CD4-positive, alpha-beta T cell treated with Interleukin-2 at 100 ng/mL for 4 hours (primary cell): ENCODE results near the gene MTFP1.
"Not testable (repeated sequence)": the region's sequence is repeated elsewhere in the genome, so short reads cannot be mapped to it uniquely, and the experiment has no call there.

Experiments used
- DNase-seq: peaks from one replicate; pipeline ENCODE4 v3.0.0-alpha.2; 2020; ENCODE audit warnings: low spot score

Gene MTFP1

GRCh38 chr22:30426388-30427353, 1.1 kb downstream of the MTFP1 start:
- DNase-seq: peak; percentile 87

GRCh38 chr22:30427871-30428270, 2.3 kb downstream of the MTFP1 start:
- no peak for DNase-seq

GRCh38 chr22:30429887-30430286, 4.3 kb downstream of the MTFP1 start:
- no peak for DNase-seq

- no peak for DNase-seq
Measured at GRCh38 chr22:30430933-30431332, 5.4 kb downstream of the MTFP1 start.

GRCh38 chr22:30432096-30432495, 6.5 kb downstream of the MTFP1 start:
- DNase-seq: no peak

- no peak for DNase-seq
Measured at GRCh38 chr22:30432520-30432919, 7.0 kb downstream of the MTFP1 start.

GRCh38 chr22:30433227-30433626, 7.7 kb downstream of the MTFP1 start:
- DNase-seq: no peak

- DNase-seq: no peak
Measured at GRCh38 chr22:30433773-30434172, 8.2 kb downstream of the MTFP1 start.

- no peak for DNase-seq
Measured at GRCh38 chr22:30434843-30435242, 9.3 kb downstream of the MTFP1 start.

- DNase-seq: peak; percentile 85
Measured at GRCh38 chr22:30435674-30436126, 10.1 kb downstream of the MTFP1 start.

- no peak for DNase-seq
Measured at GRCh38 chr22:30436196-30436595, 10.6 kb downstream of the MTFP1 start.

GRCh38 chr22:30438559-30438958, 13.0 kb downstream of the MTFP1 start:
- DNase-seq: no peak

GRCh38 chr22:30439226-30439625, 13.7 kb downstream of the MTFP1 start:
- DNase-seq: no peak

- no peak for DNase-seq
Measured at GRCh38 chr22:30439836-30440235, 14.3 kb downstream of the MTFP1 start.

GRCh38 chr22:30441088-30441487, 15.5 kb downstream of the MTFP1 start:
- no peak for DNase-seq

GRCh38 chr22:30444632-30445437, 19.3 kb downstream of the MTFP1 start:
- peak; percentile 60 for DNase-seq

- no peak for DNase-seq
Measured at GRCh38 chr22:30445438-30446145, 20.0 kb downstream of the MTFP1 start.

- DNase-seq: no peak
Measured at GRCh38 chr22:30447656-30448055, 22.1 kb downstream of the MTFP1 start.

- DNase-seq: not testable (repeated sequence)
Measured at GRCh38 chr22:30451488-30451887, 25.9 kb downstream of the MTFP1 start.

GRCh38 chr22:30452861-30453260, 27.3 kb downstream of the MTFP1 start:
- DNase-seq: no peak

GRCh38 chr22:30453731-30454510, 28.4 kb downstream of the MTFP1 start:
- no peak for DNase-seq
